HG02571 (cell line): ENCODE measurements around the gene ARHGAP29.
A peak's percentile ranks its signal among the peaks of the same experiment; 100 is the strongest.

ENCODE experiments used
- ATAC-seq: cut with Tn5 transposase; IDR thresholded peaks from one replicate; pipeline ENCODE4 v1.9.1; 2021; ENCODE audit warnings: mild to moderate bottlenecking, moderate library complexity; ENCODE audit not compliant: unreplicated experiment

The ARHGAP29 gene, protein sequence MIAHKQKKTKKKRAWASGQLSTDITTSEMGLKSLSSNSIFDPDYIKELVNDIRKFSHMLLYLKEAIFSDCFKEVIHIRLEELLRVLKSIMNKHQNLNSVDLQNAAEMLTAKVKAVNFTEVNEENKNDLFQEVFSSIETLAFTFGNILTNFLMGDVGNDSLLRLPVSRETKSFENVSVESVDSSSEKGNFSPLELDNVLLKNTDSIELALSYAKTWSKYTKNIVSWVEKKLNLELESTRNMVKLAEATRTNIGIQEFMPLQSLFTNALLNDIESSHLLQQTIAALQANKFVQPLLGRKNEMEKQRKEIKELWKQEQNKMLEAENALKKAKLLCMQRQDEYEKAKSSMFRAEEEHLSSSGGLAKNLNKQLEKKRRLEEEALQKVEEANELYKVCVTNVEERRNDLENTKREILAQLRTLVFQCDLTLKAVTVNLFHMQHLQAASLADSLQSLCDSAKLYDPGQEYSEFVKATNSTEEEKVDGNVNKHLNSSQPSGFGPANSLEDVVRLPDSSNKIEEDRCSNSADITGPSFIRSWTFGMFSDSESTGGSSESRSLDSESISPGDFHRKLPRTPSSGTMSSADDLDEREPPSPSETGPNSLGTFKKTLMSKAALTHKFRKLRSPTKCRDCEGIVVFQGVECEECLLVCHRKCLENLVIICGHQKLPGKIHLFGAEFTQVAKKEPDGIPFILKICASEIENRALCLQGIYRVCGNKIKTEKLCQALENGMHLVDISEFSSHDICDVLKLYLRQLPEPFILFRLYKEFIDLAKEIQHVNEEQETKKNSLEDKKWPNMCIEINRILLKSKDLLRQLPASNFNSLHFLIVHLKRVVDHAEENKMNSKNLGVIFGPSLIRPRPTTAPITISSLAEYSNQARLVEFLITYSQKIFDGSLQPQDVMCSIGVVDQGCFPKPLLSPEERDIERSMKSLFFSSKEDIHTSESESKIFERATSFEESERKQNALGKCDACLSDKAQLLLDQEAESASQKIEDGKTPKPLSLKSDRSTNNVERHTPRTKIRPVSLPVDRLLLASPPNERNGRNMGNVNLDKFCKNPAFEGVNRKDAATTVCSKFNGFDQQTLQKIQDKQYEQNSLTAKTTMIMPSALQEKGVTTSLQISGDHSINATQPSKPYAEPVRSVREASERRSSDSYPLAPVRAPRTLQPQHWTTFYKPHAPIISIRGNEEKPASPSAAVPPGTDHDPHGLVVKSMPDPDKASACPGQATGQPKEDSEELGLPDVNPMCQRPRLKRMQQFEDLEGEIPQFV

GRCh38 chr1:94237291-94238226, at the start of gene ARHGAP29:
Gene ARHGAP29, minus strand, starts transcription at chr1:94237584. Its CDS starts 5,973 bp downstream, at chr1:94231611.
- ATAC-seq = peak; percentile 85

DNA sequence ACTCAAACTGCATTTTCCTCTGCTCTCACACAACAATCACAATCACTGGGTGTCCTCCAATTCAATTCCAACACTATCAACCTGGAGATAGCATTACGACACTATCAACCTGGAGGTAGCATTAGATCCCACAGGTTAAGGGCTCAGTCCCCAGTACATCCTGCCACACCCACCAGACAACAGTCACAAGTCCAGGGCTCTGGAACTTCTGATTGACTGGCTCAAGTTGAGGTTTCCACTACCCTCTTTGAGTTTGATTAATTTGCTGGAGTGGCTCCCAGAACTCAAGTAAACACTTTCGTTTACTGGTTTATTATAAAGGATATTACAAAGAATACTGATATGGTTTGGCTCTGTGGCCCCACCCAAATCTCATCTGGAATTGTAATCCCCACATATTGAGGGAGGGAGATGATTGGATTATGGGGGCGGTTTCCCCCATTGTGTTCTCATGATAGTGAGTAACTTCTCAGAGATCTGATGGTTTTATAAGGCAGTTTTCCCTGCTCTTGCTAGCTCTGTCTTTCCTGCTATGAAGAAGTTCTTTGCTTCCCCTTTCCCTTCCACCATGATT, 49.6 kb upstream of the ARHGAP29 start:
- ATAC-seq = no peak

DNA sequence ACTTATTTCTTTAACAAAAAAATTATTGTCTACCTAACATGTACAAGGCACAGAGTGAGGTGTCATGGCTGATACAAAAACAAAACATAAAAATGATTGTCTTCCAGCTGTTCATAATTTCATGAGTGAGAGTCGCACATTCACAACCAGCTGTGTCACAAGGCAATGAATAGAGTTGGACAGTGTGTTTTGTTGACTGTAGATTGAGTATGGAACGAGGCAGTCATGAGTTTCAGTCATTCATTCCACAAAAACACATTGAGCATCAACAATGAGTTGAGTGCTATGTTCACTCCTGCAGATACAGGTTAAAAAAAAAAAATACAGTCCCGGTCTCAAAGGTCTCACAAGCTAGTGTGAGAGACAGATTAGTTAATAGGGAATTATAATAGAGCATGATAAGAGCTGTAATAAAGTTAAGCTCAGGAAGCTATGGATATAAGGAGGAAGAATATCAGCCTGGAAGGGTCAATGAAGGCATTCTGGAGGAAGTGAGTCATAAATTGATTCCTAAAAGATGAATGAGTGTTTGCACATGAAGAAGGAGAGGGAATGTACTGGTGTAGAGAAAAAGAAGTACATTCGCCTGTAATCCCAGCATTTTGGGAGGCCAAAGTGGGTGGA, 47.8 kb upstream of the ARHGAP29 start:
- ATAC-seq = no peak

GRCh38 chr1:94284476-94284875, 47.1 kb upstream of the ARHGAP29 start:
- ATAC-seq = no peak

DNA sequence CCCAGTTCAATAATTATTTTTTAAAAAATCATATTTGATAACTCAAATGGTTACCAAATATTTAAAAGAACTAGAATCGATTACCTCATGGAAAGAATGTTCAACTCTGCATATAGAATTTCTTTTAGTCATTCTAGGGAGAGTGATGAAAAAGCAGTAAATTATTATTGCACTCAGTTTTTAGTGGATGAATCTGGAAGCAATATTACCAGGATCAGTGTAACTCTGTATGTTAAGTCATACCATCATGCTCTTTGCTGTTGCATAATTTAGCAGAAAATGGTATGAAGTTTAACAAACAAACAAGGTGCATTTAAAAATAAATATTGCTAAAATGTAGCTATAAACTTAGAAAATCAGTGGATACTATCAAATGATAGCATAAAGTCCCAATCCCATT, 46.1 kb upstream of the ARHGAP29 start:
- ATAC-seq = no peak

- no peak for ATAC-seq
Measured at GRCh38 chr1:94282143-94282711, 44.8 kb upstream of the ARHGAP29 start.

- no peak for ATAC-seq
Measured at GRCh38 chr1:94281361-94282142, 44.2 kb upstream of the ARHGAP29 start.

GRCh38 chr1:94280541-94280940, 43.2 kb upstream of the ARHGAP29 start:
- ATAC-seq = no peak

DNA sequence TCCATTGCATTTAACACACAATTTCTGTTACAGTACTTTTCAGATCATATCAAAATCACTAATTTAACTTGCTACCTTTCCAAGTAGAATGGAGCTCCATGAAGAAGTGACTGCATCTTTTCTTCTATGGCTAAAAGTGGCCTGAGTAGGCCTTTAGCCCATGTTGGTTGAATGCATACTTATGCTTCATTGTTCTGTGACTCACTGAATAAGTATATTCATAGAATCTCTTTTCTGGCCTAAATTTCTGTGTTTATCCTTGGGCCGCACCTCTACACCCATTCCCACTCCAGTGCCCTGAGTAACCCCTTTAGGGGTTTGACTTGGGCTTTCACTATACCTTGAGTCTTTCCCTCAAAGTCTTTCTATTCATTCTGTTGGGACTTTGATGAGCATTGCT, 42.1 kb upstream of the ARHGAP29 start:
- no peak for ATAC-seq

- ATAC-seq = no peak
Measured at GRCh38 chr1:94279038-94279437, 41.7 kb upstream of the ARHGAP29 start.

GRCh38 chr1:94276988-94277434, 39.6 kb upstream of the ARHGAP29 start:
- ATAC-seq = no peak

GRCh38 chr1:94275083-94275482, 37.7 kb upstream of the ARHGAP29 start:
- ATAC-seq = no peak

DNA sequence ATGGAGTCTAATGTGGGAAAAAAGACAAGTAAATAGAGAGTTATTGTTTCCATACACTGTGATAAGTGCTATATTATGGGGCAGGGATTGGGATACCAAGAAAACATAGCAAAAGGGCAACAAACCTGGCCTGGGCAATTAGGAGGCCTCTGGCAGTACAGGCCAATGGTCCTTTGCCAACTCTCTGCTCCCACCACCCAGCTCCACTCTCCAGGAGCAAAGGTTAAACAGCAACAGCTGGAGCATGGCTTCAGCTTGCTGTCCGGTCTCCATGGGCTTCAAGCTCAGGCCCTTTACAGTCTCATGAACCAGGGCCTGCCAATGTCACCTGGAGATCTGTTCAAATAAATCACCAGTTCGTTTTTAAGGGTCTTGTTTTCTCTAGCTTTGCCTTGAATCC, 37.2 kb upstream of the ARHGAP29 start:
- no peak for ATAC-seq

DNA sequence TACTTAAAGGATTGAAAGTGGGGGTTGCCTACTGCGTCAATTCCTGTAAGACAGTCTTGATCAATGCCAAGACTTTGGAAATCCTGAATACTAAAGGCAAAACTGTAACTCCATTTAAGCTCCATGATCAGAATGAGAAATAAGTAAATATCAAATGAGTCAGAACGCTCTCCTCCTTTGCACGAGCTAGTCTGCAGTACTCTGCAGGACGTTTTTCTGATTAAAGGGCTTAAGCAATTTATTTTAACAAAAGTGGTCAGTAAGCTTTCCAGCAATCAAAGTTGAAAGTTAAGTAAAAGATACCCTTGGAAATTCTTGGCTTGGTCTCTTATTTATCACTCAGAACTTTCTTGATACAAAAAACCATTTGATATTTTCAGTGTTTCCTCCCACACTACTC, 35.7 kb upstream of the ARHGAP29 start:
- ATAC-seq = no peak

DNA sequence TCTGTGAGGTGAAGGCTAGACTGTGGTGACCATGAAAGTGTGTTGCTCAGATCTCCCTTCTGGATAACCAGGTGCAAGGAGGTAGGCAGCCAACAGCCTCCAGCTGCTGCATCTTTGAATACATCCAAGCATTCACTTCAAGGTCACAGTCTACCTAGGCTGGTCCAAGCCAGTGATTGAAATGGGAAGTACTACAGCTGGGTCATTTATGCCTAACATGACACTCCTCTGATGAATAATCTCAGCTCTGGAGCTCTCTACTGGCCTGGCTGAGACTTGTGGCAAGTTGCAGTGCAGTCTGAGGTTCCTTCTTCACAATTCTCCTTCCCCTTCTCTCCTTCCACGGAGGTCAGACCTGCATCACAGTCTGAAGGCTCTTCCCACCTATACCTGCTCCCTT, 35.0 kb upstream of the ARHGAP29 start:
- no peak for ATAC-seq

- ATAC-seq = no peak
Measured at GRCh38 chr1:94271373-94271772, 34.0 kb upstream of the ARHGAP29 start.

DNA sequence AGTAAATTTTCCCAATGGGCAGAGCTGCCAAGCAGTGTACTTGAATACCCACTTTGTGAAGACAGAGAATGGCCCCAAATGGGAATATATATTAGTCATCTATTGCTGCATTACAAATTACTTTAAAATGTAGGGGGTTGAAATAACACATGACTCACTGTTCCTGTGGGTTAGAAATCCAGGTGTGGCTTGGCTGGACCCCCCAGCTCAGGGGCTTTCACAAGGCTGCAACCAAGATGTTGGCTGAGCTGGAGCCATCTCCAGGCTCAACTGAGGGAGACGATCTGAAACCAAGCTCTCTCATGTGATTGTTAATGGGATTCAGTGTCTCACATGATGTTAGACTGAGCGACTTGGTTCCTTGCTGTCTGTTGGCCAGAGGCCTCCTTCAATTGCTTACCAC, 33.4 kb upstream of the ARHGAP29 start:
- no peak for ATAC-seq

- ATAC-seq = no peak
Measured at GRCh38 chr1:94269921-94270320, 32.5 kb upstream of the ARHGAP29 start.
